Measurements from ENCODE around the gene CTSD. TPM values are rescaled to one million over a fixed set of nuclear protein-coding genes. Genes with fewer than 3 reads are reported as not detected.

Gene CTSD
- total RNA-seq, 1 experiment from 2014 or later = 158 TPM

GRCh38 chr11:1776944-1777715, 13.4 kb upstream of the CTSD start:
- H4K5ac ChIP-seq (ENCODE audit: insufficient read length, low read depth, low read length) = no peak overlapping the region
- H3K4ac ChIP-seq (ENCODE audit: low read depth, low read length) = no peak overlapping the region
- H3K23ac ChIP-seq (ENCODE audit: insufficient read length, low read depth, low read length) = no peak overlapping the region
- H3K9me3 ChIP-seq (ENCODE audit: control insufficient read depth, low read depth, low read length) = no peaks in the 10 kb centered on the region
- no peak overlapping the region for H3K27ac ChIP-seq (ENCODE audit: insufficient read length, low read depth, low read length)
- no peak overlapping the region for H2AK5ac ChIP-seq (ENCODE audit: insufficient read length, low read length)
- peaks cover 6% of the 10 kb centered on the region; the same call in 1 of the 2 replicates for H3K4me1 ChIP-seq (ENCODE audit: insufficient read depth, low read length)
- Mint-ChIP-seq H3K36me3 (ENCODE audit: insufficient read depth in 1 of 3, low read depth in 3 of 3) (no peaks in the 10 kb centered on the region; a peak in 1 of 7 replicates), H3K27ac (no peak overlapping the region), H3K27me3 (ENCODE audit: low read depth) (peaks cover 36% of the 10 kb centered on the region), H3K9me3 (peaks cover 4 to 9% of the 10 kb centered on the region in 2 experiments; a peak in 3 of 5 replicates), H3K4me3 (no peak overlapping the region), H3K4me1 (peaks cover 12 to 24% of the 10 kb centered on the region in 2 experiments)
- H2BK15ac ChIP-seq (ENCODE audit: low read depth, low read length) = no peak overlapping the region
- DNase-seq = no peak
- no peak overlapping the region for H4K8ac ChIP-seq (replicated peaks; ENCODE audit: insufficient read length, low read depth, low read length)
- no peaks in the 10 kb centered on the region for H3K23me2 ChIP-seq (ENCODE audit: insufficient read length, low read depth, low read length, poor library complexity, severe bottlenecking)
- no peaks in the 10 kb centered on the region for H3K79me1 ChIP-seq (ENCODE audit: insufficient read depth, low read depth, low read length, poor library complexity, severe bottlenecking)
- no peak overlapping the region for H2BK20ac ChIP-seq (ENCODE audit: low read depth, low read length, poor library complexity, severe bottlenecking)
- no peaks in the 10 kb centered on the region for H4K20me1 ChIP-seq (ENCODE audit: control insufficient read depth, insufficient read depth, insufficient read length)
- no peak overlapping the region for H2BK5ac ChIP-seq (ENCODE audit: insufficient read length, low read length)
- no peak overlapping the region for H3K9ac ChIP-seq (ENCODE audit: extremely low read depth, insufficient read length, low read length)
- H3K27me3 ChIP-seq (ENCODE audit: insufficient read depth, low read length) = no peaks in the 10 kb centered on the region
- H4K91ac ChIP-seq (ENCODE audit: insufficient read length, low read depth, low read length) = no peak overlapping the region
- no peak overlapping the region for H3K18ac ChIP-seq (ENCODE audit: insufficient read length, low read depth, low read length)
- H2BK120ac ChIP-seq (ENCODE audit: low read depth, low read length, poor library complexity, severe bottlenecking) = no peak overlapping the region
- no peak for TF ChIP-seq CTCF (conservative IDR thresholded peaks at IDR 0.05)
- no peak overlapping the region for H2BK12ac ChIP-seq (ENCODE audit: insufficient read length, low read depth, low read length)
- H3K79me2 ChIP-seq (ENCODE audit: insufficient read depth, low read length) = no peaks in the 10 kb centered on the region
- H3T11ph ChIP-seq (ENCODE audit: low read length) = no peak overlapping the region
- H3K56ac ChIP-seq (ENCODE audit: insufficient read length, low read depth, low read length) = no peak overlapping the region
- no CpG with 5 or more reads among the region's 5 CpGs for WGBS (ENCODE audit: extremely low coverage, insufficient read length, low lambda C conversion rate)
- no peak overlapping the region for H3K4me2 ChIP-seq (ENCODE audit: insufficient read depth, insufficient read length, low read length)
- H2AFZ ChIP-seq (ENCODE audit: low read length) = no peak overlapping the region
- no peak overlapping the region for H3K14ac ChIP-seq (ENCODE audit: insufficient read depth, low read length)
